HFF-Myc (cell line): ENCODE measurements around the gene NHS.

Source experiments
- DNase-seq: peaks from one replicate; pipeline ENCODE4 v3.0.0-alpha.2; 2011; ENCODE audit warnings: low read depth; ENCODE audit errors: extremely low read depth
- H3K4me3 ChIP-seq: replicated peaks from 2 replicates; pipeline ENCODE4 v1.5.1; 2011; ENCODE audit warnings: low read depth, mild to moderate bottlenecking, control low read depth, low read length
- CTCF ChIP-seq: IDR thresholded peaks from 2 replicates; pipeline ENCODE4 v1.5.1; 2012; ENCODE audit warnings: mild to moderate bottlenecking, low read depth, low read length, control low read depth; ENCODE audit errors: missing control alignments

NHS gene

GRCh38 chrX:17403972-17404371 lies 29.0 kb downstream of the NHS start:
- H3K4me3 ChIP-seq, result no peak overlapping the region
- no peak for DNase-seq
- TF ChIP-seq CTCF, result no peak

- H3K4me3 ChIP-seq, result no peak overlapping the region
- no peak for DNase-seq
- no peak for TF ChIP-seq CTCF
Measured at GRCh38 chrX:17405225-17405969, 30.4 kb downstream of the NHS start.

GRCh38 chrX:17409566-17410290 lies 34.7 kb downstream of the NHS start:
- TF ChIP-seq CTCF, result no peak
- no peak overlapping the region for H3K4me3 ChIP-seq
- DNase-seq, result no peak

- TF ChIP-seq CTCF, result no peak
- no peak overlapping the region for H3K4me3 ChIP-seq
Measured at GRCh38 chrX:17410651-17411050, 35.7 kb downstream of the NHS start.

GRCh38 chrX:17411205-17411604 lies 36.2 kb downstream of the NHS start:
- H3K4me3 ChIP-seq, result no peak overlapping the region

More at GRCh38 chrX:17410651-17411050, 35.7 kb downstream of the NHS start:
- DNase-seq, result no peak

GRCh38 chrX:17412692-17413091 lies 37.7 kb downstream of the NHS start:
- no peak overlapping the region for H3K4me3 ChIP-seq

More at GRCh38 chrX:17411205-17411604, 36.2 kb downstream of the NHS start:
- TF ChIP-seq CTCF, result no peak
- no peak for DNase-seq

More at GRCh38 chrX:17412692-17413091, 37.7 kb downstream of the NHS start:
- DNase-seq, result peak; percentile 52
- no peak for TF ChIP-seq CTCF
